Tibial nerve (tissue), 4 donors: ENCODE measurements around the gene OPRD1.

ENCODE experiments used
- CTCF ChIP-seq, 5 experiments: fragments of 200-600 bp in 3 of 5; fragments of 450-650 bp in 2 of 5; sonication (generic) in 3 of 5; IDR thresholded peaks; one replicate each; pipeline ENCODE4 v1.5.1; 2016 to 2019; ENCODE audit warnings: antibody characterized with exemption in 5 of 5, mild to moderate bottlenecking in 3 of 5, moderate library complexity in 2 of 5
- EP300 ChIP-seq, 2 donors: sonication (generic); formaldehyde crosslinking; IDR thresholded peaks; one replicate each; pipeline ENCODE4 v1.6.1; 2017; ENCODE audit warnings: antibody characterized with exemption in 2 of 2, mild to moderate bottlenecking in 1 of 2
- POLR2A ChIP-seq, 2 donors: fragments of 450-650 bp; IDR thresholded peaks; one replicate each; pipeline ENCODE4 v1.6.1; 2017; ENCODE audit warnings: antibody characterized with exemption in 2 of 2, mild to moderate bottlenecking in 2 of 2, moderate library complexity in 2 of 2

GRCh38 chr1:28902738-28903137, 90.8 kb downstream of the OPRD1 start:
- TF ChIP-seq CTCF (IDR thresholded peaks at IDR 0.05) (no peak), POLR2A (IDR thresholded peaks at IDR 0.05) (no peak), EP300 (IDR thresholded peaks at IDR 0.05) (no peak)
